ENCODE measurements around the gene RILPL2.
"Not testable (repeated sequence)": the region's sequence is repeated elsewhere in the genome, so short reads cannot be mapped to it uniquely, and the experiment has no call there.

Gene RILPL2

GRCh38 chr12:123382684-123383083 lies 53.8 kb downstream of the RILPL2 start:
- no peak for DNase-seq (ENCODE audit: low spot score)

- DNase-seq (ENCODE audit: low spot score) = no peak
These were observed 57.1 kb downstream of the RILPL2 start for GRCh38 chr12:123379391-123379790.

GRCh38 chr12:123372415-123372814 lies 64.1 kb downstream of the RILPL2 start:
- DNase-seq (ENCODE audit: low spot score) = not testable (repeated sequence)

- DNase-seq (ENCODE audit: low spot score) = not testable (repeated sequence)
These were observed 64.7 kb downstream of the RILPL2 start for GRCh38 chr12:123371667-123372368.

- DNase-seq (ENCODE audit: low spot score) = no peak
These were observed 67.3 kb downstream of the RILPL2 start for GRCh38 chr12:123369229-123369628.

GRCh38 chr12:123368431-123368830 lies 68.1 kb downstream of the RILPL2 start:
- DNase-seq (ENCODE audit: low spot score) = not testable (repeated sequence)

- DNase-seq (ENCODE audit: low spot score) = no peak
These were observed 69.0 kb downstream of the RILPL2 start for GRCh38 chr12:123367511-123367910.

All from LoVo (cell line).